GM12878 (cell line): ENCODE results near the gene CNN2. TPM values are rescaled to one million over a fixed set of nuclear protein-coding genes. Genes with fewer than 3 reads are reported as not detected.

Experiments used
- GATAD2B ChIP-seq: fragments of 450-650 bp; conservative IDR thresholded peaks from 2 replicates; pipeline ENCODE4 v1.6.1; 2017; ENCODE audit warnings: low read depth, mild to moderate bottlenecking, moderate library complexity
- LARP7 ChIP-seq: fragments of 450-650 bp; IDR thresholded peaks from 2 replicates; pipeline ENCODE4 v1.6.1; 2017; ENCODE audit warnings: mild to moderate bottlenecking
- NFIC ChIP-seq: IDR thresholded peaks from 2 replicates; pipeline ENCODE4 v1.6.1; 2012; ENCODE audit warnings: low read depth, mild to moderate bottlenecking, inconsistent platforms, low read length, moderate library complexity
- NKRF ChIP-seq: fragments of 450-650 bp; conservative IDR thresholded peaks from 2 replicates; pipeline ENCODE4 v1.6.1; 2017; ENCODE audit warnings: mild to moderate bottlenecking, moderate library complexity
- PAX5 ChIP-seq: IDR thresholded peaks from 2 replicates; pipeline ENCODE4 v1.6.1; 2011; ENCODE audit warnings: low read depth, low read length, borderline replicate concordance
- POLR2A ChIP-seq: IDR thresholded peaks from 2 replicates; pipeline ENCODE4 v1.6.1; 2011; ENCODE audit warnings: low read depth, mild to moderate bottlenecking, low read length
- SIN3A ChIP-seq: IDR thresholded peaks from 2 replicates; pipeline ENCODE4 v1.6.1; 2012; ENCODE audit warnings: low read depth, low read length, improper control_type of control experiment
- SUPT20H ChIP-seq: IDR thresholded peaks from 2 replicates; pipeline ENCODE4 v1.6.1; 2011; ENCODE audit warnings: low read depth, mild to moderate bottlenecking, low read length, moderate library complexity, borderline replicate concordance; ENCODE audit not compliant: control insufficient read depth
- ZNF622 ChIP-seq: fragments of 450-650 bp; IDR thresholded peaks from 2 replicates; pipeline ENCODE4 v1.6.1; 2017; ENCODE audit warnings: mild to moderate bottlenecking, inconsistent platforms
- polyA plus RNA-seq, 11 experiments: library from polyadenylated mRNA; depleted of rRNA in 4 of 11; unstranded in 6 of 11; stranded (reverse) in 5 of 11; fragments of >200 nt; fragmentation: Nextera tagmentation in 4 of 11; fragmentation: Illumina TruSeq in 1 of 11; extraction: Ambion mirVana in 4 of 11; extraction: Trizol in 1 of 11; gene quantifications; 1 replicate in 1 of 11; 2 replicates in 10 of 11; pipeline versions ENCODE4 v1.2.1 to v1.2.3, GENCODE V29; 2011 to 2016; ENCODE audit warnings: inconsistent platforms in 2 of 11, missing spikeins in 2 of 11, low read depth in 1 of 11
- total RNA-seq, 4 experiments: library from RNA; depleted of rRNA in 3 of 4; stranded (reverse); fragments of >200 nt in 3 of 4; fragmentation: Illumina TruSeq in 1 of 4; extraction: Trizol in 1 of 4; gene quantifications; 2 replicates each; pipeline versions ENCODE4 v1.2.1 to v1.2.3, GENCODE V29; 2013 to 2021
- TF ChIP-seq, protein P1 (sequence below), 3 experiments: IDR thresholded peaks in 2 of 3; conservative IDR thresholded peaks in 1 of 3; 2 replicates each; pipeline ENCODE4 v1.5.1; 2011; ENCODE audit warnings: low read depth in 3 of 3, low read length in 3 of 3, mild to moderate bottlenecking in 3 of 3, control low read depth in 2 of 3, moderate library complexity in 2 of 3, inconsistent platforms in 1 of 3, mixed read lengths in 1 of 3; ENCODE audit not compliant: control insufficient read depth in 2 of 3, insufficient read depth in 1 of 3; ENCODE audit errors: extremely low read depth in 1 of 3
- TF ChIP-seq, protein P2 (sequence below): fragments of 450-650 bp; formaldehyde crosslinking; IDR thresholded peaks from 2 replicates; pipeline ENCODE4 v1.5.0; 2022; ENCODE audit warnings: mild to moderate bottlenecking, missing genetic modification characterization
- TF ChIP-seq, protein P3 (sequence below): IDR thresholded peaks from 2 replicates; pipeline ENCODE4 v1.6.1; 2011; ENCODE audit warnings: borderline replicate concordance, low read depth, mild to moderate bottlenecking, moderate library complexity, mixed read lengths, low read length; ENCODE audit not compliant: insufficient read depth; ENCODE audit errors: extremely low read length

CNN2 gene
- total and polyA plus RNA-seq, 10 of the 15 experiments (the other 5 are each of a cell fraction or from before 2014, with no cell fraction given) = 34.7 to 311 (median 172) TPM

DNA sequence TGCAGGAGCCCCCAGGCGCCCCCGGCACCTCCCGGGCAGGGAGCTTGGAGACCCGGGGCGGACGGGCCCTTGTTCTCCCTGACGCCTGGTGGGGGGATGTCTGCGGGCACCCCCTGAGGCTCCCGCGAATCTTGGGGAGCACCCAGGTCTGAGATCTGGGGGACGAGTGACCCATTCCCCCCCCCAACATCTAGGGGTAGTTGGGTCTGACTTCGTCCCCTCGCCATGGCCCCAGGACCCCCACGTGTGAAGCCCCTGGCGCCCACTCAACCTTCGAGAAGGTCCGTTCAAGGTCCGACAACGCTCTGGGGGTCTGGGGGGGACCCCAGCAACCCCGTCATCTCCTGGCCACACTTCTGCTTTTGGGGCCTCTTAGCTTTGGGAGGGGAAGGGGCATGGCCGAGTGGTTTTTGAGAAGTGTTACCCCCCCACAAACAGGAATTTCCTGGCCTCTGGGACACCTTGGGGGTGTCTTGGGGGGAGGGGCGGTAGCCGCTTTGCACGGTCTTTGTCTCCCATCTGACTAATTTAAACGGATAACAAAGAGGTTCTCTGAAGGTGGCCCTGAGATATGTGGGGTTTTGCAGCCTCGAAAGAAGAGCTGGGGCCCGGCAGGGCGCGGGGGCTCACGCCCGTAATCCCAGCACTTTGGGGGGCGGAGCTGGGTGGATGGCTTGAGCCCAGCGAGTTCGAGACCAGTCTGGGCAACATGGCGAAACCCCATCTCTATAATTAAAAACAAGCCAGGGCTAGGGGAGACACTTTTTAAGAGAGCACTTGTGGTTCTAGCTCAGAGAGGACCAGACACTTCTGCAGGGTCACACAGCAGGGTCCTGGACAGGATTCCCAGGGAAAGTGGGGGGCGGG lies 608 bp downstream of the CNN2 start (continued):
- TF ChIP-seq, protein P1, sequence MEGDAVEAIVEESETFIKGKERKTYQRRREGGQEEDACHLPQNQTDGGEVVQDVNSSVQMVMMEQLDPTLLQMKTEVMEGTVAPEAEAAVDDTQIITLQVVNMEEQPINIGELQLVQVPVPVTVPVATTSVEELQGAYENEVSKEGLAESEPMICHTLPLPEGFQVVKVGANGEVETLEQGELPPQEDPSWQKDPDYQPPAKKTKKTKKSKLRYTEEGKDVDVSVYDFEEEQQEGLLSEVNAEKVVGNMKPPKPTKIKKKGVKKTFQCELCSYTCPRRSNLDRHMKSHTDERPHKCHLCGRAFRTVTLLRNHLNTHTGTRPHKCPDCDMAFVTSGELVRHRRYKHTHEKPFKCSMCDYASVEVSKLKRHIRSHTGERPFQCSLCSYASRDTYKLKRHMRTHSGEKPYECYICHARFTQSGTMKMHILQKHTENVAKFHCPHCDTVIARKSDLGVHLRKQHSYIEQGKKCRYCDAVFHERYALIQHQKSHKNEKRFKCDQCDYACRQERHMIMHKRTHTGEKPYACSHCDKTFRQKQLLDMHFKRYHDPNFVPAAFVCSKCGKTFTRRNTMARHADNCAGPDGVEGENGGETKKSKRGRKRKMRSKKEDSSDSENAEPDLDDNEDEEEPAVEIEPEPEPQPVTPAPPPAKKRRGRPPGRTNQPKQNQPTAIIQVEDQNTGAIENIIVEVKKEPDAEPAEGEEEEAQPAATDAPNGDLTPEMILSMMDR (IDR thresholded peaks at IDR 0.05 in 2 of 3, conservative IDR thresholded peaks at IDR 0.05 in 1 of 3; ENCODE audit: control insufficient read depth in 2 of 3, extremely low read depth in 1 of 3, insufficient read depth in 1 of 3, low read depth in 3 of 3, low read length in 3 of 3) = no peak
- TF ChIP-seq SIN3A (no peak), ZNF622 (no peak), SUPT20H (no peak), GATAD2B (no peak; the same call in 1 of the 2 replicates), LARP7 (no peak), PAX5 (no peak), NKRF (0 out of 2 replicates have a peak, but pooled peaks have one; percentile 3), POLR2A (no peak), NFIC (peak; percentile 40; the same call in 1 of the 2 replicates)
- TF ChIP-seq, protein P2, sequence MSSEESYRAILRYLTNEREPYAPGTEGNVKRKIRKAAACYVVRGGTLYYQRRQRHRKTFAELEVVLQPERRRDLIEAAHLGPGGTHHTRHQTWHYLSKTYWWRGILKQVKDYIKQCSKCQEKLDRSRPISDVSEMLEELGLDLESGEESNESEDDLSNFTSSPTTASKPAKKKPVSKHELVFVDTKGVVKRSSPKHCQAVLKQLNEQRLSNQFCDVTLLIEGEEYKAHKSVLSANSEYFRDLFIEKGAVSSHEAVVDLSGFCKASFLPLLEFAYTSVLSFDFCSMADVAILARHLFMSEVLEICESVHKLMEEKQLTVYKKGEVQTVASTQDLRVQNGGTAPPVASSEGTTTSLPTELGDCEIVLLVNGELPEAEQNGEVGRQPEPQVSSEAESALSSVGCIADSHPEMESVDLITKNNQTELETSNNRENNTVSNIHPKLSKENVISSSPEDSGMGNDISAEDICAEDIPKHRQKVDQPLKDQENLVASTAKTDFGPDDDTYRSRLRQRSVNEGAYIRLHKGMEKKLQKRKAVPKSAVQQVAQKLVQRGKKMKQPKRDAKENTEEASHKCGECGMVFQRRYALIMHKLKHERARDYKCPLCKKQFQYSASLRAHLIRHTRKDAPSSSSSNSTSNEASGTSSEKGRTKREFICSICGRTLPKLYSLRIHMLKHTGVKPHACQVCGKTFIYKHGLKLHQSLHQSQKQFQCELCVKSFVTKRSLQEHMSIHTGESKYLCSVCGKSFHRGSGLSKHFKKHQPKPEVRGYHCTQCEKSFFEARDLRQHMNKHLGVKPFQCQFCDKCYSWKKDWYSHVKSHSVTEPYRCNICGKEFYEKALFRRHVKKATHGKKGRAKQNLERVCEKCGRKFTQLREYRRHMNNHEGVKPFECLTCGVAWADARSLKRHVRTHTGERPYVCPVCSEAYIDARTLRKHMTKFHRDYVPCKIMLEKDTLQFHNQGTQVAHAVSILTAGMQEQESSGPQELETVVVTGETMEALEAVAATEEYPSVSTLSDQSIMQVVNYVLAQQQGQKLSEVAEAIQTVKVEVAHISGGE (CRISPR knock-in tag) = no peak
- TF ChIP-seq, protein P3, sequence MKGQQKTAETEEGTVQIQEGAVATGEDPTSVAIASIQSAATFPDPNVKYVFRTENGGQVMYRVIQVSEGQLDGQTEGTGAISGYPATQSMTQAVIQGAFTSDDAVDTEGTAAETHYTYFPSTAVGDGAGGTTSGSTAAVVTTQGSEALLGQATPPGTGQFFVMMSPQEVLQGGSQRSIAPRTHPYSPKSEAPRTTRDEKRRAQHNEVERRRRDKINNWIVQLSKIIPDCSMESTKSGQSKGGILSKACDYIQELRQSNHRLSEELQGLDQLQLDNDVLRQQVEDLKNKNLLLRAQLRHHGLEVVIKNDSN = no peak
- TF ChIP-seq, all 136 proteins: peak for 13
